Measurements from ENCODE around the gene NUFIP2.

DNA sequence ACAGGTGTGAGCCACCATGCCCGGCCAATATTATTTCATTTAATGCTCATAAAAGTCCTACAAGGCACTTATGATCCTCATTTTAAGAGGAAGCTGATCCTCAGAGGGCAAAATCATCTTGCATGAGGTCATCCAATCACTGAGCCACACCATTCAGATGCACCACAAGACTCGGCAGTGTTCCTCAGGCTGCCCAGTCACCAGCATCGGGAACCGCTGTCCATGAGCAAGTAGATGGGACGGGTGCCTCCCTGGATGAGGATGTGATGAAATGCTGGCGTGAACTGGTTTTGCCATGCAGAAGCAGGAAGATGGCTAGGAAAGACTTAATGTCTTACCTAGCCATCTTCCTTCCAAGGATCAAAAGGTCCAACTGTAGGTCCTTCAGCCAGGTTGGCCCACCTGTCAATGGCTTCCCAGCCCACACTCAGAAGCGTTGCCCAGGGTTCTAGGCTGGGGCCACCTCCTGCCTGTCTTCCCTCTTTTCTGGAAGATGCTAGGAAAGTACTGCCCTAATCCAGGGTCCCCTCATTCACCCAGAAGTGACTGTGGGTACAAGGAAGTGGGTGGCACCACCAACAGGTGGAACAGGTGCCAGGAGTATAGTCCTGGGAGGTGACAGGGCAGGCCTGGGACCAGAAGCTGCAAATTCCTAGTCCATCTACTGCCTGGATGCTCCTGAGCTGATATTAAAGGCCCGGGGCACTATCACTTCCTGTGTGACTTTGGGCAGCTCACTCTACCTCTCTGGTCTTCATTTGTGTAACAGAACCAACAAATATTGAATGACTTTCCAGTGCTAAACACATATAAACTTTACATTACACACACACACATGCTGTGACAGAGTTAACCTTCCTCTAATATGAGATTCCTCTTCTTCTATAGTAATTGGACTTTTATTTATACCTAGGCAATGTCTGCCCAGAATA, 79.5 kb downstream of the NUFIP2 start:
- TF ChIP-seq, protein P1, sequence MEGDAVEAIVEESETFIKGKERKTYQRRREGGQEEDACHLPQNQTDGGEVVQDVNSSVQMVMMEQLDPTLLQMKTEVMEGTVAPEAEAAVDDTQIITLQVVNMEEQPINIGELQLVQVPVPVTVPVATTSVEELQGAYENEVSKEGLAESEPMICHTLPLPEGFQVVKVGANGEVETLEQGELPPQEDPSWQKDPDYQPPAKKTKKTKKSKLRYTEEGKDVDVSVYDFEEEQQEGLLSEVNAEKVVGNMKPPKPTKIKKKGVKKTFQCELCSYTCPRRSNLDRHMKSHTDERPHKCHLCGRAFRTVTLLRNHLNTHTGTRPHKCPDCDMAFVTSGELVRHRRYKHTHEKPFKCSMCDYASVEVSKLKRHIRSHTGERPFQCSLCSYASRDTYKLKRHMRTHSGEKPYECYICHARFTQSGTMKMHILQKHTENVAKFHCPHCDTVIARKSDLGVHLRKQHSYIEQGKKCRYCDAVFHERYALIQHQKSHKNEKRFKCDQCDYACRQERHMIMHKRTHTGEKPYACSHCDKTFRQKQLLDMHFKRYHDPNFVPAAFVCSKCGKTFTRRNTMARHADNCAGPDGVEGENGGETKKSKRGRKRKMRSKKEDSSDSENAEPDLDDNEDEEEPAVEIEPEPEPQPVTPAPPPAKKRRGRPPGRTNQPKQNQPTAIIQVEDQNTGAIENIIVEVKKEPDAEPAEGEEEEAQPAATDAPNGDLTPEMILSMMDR (IDR thresholded peaks at IDR 0.05) = no peak
- TF ChIP-seq POLR2A (IDR thresholded peaks at IDR 0.05) = no peak
